Activated CD8-positive, alpha-beta memory T cell treated with anti-CD3 and anti-CD28 coated beads, Interleukin-2, amount 50 U/mL, for 24 hours (primary cell): ENCODE data around the gene PDPR.
"Not testable (repeated sequence)": the region's sequence is repeated elsewhere in the genome, so short reads cannot be mapped to it uniquely, and the experiment has no call there.

Source experiments
- DNase-seq: peaks from one replicate; pipeline ENCODE4 v3.0.0-alpha.2; 2020; ENCODE audit errors: extremely low read depth

PDPR gene

DNA sequence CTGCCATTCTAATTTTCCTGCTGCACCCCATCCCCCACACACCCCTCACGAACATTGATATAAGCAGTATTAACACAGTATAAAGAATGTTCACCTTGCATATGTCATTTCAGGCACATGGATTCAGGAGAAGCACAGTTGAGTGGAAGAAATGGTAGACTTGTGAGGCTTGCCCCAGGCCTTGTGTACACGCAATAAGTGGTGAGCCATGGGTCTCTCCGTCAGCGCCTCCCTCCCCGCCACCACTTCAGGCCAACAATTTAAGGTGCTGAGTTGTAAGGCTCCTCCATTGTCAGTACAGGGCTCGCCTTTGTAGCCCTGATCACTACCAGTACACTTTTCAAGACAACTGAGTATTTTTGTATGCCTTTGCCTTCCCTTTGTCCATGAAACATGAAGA is 47.2 kb downstream of the PDPR start:
- no peak for DNase-seq

DNA sequence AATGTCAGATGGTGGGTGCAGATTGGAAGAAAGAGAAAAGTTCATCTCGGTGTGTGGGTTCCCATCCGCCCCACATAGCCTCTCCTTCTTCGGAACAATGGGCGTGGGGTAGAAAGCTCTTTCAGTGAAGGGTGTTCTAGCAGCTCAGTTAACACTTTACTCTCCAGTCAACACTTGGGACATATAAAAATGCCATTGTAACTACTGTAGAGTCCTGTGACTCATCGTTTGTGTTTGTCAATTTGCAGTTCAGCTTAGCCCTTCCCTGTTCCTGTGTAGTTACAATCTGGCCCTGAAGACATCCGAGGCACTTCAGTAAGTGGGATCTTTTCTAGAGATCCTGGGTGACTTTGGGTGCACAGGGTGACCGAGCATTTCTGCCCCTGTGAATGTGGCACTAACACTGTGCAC is 47.9 kb downstream of the PDPR start:
- DNase-seq = no peak

DNA sequence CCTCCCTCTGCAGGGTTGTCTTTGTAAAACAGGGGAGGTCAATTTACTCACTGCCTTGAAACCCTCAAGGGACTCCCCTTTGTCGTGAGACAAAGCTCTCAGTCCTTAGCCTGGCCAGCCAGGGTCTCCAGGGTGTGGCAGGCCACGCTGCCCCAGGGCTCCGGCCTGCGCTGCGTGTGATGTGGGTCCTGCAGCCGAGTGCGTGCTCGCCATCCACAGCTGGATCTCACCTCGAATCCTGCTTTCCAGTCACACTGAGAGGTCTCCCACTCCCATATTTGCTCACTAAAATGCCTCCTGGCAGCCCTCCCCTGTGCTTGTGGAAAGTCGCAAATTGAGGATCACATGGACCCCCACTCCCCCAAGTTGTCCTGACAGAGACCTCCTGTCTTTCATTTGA is 49.5 kb downstream of the PDPR start:
- no peak for DNase-seq

DNA sequence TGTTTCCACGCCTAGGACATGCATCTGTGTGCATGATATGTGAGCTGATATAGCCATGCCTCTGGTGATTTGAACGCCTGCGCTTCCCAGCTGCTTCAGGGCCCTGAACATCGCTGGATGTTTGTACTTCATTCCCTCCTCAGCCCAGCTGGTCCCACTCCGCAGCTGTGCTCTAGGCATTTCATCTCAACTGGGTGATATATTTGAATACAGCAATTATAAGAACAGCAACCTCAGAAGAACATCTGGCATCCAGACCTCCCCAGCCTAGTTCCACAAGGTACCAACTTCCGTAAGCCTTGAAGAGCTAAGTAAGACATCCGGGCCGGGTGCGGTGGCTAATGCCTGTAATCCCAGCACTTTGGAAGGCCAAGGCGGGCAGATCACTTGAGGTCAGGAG is 52.6 kb downstream of the PDPR start:
- DNase-seq = not testable (repeated sequence)

DNA sequence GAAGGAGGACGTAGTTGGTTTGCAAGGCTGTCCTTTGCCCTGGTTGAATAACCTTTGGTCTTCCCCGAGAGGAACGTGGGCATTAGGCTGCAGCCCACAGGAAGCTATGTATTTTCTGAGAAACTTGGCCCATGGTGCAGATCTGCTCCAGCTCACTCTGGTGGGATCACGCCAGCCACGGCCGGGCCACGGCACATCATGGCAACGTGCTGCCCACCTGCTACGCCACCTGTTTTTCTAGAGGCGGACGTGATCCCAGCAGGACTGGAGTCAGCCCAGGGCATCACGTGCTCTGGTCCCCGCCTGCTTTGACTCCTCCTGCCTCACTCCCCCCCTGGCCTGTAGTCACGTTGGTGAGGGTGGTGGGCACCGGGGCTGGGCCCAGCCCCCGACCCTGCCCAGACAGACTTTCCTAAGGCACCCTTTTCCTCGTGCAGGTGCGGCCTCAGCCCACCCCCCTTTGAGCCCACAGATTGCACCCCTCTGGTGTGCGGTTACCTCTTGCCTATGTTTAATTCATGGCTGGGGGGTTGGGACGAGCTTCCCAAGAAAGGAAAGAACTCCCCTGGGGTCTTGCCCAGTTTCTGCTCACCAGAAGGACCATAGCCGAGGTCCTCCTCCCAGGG is 59.2 kb downstream of the PDPR start, which contains the start of gene CLEC18C:
Gene CLEC18C (plus strand): TSS at position 576 of the 626 bp plus-strand sequence. CDS start 492 bp downstream, outside the sequence.
- not testable (repeated sequence) for DNase-seq

DNA sequence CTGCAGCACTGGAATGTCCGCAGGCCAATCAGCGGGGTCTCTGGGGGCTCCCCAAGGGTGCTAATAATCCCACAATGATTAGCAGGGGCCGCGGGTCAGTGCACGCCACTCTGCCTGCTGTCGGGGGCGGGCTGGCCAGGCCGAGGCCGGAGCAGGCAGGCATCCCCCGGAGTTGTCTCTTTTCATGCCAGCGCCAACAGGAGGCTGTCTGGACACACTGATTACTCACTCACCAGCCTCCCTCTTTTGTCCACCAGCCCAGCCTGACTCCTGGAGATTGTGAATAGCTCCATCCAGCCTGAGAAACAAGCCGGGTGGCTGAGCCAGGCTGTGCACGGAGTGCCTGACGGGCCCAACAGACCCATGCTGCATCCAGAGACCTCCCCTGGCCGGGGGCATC is 59.8 kb downstream of the PDPR start:
- DNase-seq = not testable (repeated sequence)

DNA sequence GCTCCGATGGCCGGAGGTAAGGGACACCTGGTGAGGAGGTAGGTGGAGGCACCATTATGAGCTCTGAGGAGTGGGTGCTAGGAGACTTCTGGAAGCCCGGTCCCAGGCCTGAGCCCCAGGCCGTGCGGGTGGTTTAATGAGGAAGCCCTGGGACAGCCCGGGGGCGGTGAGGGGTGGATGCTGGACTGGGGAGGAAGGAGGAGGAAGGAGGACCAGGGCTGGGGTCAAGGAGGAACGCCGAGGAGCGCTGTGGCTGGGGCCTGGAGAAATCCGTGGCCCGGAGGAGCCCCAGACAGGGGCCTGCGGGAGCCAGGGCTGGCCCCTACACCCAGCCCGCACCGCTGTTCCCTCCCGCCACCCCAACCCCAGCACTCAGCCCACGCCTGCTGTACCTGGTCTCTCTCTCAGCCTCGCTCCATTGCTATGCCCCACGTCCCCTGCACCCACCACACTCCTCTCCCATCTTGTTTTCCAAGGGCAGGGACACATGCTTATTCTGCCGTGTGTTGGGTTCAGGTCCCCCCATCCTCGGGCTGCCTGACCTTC is 60.3 kb downstream of the PDPR start:
- not testable (repeated sequence) for DNase-seq

DNA sequence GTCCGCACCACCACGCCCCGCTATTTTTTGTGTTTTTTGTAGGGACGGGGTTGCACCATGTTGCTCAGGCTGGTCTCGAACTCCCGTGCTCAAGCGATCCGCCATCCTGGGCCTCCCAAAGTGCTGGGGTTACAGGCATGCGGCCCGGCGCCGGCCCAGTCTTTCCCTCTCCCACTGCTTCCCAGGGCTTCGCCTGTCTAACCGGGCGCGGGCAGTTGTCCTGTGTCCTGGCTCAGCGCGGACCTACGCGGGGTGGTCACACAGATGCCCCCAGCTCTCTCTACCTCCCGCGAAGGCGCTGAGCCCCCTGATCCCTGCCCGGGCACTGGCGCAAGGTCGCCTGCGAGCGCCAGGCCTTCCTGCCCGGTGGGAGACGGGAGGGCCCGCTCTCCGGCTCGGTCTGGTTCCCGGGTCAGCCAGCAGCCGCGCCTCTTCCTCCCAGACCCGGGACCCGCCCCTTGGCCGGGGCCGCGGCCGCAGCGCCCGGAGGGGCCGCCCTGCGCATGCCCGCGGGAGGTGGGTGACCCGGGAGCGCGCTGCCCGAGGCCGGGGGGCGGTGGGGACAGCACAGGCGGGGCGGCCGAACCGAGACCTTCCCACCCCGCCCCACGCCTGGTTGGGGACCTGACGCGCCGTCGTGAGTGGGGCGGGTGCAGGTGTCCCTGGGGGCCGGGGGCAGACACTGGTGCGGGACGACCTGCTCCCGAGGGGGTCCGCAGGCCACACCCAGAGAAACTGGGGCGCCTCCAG is 73.9 kb downstream of the PDPR start:
- DNase-seq = not testable (repeated sequence)

DNA sequence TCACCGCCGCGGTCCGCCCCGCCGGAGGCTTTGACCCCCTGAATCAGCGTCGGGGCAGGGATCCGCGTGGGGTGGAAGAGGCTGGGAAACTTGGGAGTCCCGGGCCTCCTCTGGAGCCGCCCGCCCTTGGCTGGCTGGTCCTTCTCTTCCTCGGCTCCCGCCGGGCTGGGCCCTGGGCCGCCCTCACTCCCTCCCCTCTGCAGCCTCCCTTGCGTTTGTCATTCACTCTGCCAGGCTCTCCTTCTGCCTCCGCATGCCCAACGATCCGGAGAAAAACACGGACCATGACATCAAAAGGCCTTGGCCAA is 74.4 kb downstream of the PDPR start:
- not testable (repeated sequence) for DNase-seq

DNA sequence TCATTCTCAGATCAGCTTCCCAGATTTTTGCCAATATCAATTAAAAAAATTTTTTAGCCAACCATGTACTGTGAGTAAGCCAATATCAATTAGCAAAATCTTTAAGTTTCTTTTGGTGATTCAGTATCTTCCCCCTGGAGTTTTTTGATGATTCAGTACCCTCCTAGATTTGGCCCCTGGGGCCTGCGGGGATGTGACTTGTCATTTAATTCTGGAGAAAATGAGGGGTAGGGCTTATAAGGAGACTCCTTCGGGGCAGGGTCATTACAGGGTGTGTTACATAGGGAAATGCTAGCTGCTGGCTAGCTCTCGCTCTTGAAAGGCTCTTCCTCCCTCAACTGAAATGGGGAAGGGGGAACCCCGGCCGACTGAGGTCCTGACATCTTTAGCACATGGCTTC is 76.4 kb downstream of the PDPR start:
- not testable (repeated sequence) for DNase-seq

DNA sequence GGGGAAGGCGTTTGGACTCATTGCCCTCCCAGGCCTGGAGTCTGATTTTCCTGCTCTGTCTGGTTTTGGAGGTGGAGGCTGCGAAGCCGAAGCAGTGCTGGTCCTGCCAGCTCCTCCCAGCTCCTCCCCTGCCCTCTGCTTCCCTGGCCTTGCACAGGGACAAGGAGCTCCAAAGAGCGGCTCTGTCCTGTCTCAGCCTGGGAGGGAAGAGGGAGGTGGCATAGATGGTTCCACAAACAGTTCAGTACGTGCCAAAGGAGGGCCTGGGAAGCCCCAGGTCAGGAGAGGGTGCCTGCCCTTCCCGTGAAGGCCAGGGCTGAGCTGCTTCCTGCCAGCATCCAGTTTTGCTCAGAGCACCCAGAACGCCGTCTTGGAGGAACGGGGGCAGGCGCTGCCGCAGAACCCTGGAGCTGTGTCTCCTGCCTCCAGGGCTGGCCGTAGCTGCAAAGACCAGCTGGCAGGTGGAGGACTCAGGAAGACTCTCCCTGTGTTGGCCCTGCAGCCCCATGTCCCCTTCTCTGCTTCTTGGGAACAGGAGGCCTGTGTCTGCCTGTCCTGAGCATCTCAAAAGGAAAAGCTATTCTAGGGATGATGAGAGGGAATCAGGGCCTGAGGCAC is 82.7 kb downstream of the PDPR start:
- DNase-seq = not testable (repeated sequence)

DNA sequence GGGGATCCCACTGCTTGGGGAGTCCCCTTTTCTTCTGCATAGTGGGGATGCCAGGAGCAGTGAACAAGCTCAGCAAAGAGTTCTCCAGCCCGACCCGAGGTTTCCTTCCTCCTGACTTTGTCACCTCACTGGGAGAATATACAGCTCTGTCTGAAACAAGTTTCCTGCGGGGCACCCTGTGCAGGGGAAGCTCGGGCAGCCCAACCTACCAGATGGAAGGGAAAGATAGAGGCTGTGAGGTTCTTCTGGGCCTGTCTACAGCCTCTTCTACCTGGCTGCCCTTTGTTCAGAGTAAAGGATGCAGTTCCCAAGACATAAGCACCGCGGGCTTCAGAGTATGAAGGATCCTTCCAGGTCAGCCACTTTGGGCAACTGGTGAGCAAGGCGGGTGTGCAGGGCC is 83.5 kb downstream of the PDPR start:
- DNase-seq = not testable (repeated sequence)

DNA sequence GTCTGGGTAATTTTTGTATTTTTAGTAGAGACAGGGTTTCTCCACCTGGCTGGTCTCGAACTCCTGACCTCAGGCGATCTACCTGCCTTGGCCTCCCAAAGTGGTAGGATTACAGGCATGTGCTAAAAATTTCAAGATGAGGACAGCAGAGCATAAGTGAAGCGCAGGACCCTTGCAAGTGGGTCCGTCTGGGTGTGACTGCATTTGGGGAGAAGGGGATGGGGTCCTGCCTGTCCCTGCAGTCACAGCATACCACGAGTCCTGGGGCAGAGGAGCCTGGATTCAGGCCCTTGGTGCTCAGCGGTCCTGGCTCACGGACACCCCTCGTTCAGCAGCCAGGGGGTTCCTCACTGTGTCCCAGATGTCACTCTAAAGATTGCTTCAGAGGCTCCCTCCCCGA is 84.1 kb downstream of the PDPR start:
- DNase-seq = not testable (repeated sequence)

DNA sequence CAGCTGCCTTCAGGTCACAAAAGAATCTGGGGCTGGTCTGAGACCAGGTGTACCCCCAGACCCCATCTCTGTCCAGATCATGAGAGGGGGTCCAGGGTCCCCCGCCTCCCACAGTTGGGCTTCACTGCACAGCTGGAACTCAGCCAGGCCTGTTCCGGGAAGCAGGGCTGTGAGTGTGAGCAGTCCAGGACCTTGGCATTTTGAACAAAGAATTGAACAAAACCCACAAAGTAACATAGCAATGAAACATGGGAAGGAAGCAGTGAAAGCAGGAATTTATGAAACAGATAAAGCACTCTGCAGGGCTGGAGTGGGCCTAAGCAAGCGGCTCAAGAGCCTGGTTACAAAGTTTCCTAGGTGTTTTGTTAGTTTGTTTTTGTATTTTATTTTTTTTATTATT is 84.5 kb downstream of the PDPR start:
- DNase-seq = not testable (repeated sequence)

DNA sequence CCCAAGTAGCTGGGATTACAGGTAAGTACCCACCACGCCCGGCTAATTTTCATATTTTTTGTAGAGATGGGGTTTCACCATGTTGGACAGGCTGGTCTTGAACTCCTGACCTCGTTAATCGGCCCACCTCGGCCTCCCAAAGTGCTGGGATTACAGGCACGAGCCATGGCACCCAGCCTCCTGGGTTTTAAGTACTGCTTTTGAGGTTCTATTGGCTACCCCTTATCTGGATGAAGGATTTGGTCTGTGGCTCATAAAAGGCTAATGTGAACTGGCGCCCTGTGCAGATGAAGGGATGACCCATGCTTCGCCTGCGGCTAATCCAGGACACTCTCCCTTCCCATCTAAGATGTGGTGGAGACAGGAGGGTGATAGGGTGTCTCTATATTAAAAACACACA is 85.0 kb downstream of the PDPR start:
- not testable (repeated sequence) for DNase-seq

DNA sequence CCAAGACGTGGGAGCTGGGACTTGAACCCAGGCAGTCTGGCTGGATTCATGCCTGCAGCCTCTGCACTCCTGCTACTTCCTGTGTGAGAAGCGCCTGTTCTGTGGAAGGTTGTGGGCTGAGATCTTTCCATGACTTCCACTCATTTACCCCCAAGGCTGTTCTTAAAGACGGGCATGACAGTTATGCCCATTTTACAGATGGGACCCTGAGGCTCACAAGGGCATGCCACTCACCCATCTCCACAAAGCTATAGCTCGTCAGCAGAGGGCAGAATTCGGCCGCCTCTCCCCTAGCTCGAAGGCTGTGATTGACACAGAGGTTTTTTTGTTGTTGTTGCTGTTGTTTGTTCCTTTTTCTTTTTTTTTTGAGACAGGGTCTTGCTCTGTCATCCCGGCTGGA is 85.9 kb downstream of the PDPR start:
- not testable (repeated sequence) for DNase-seq

DNA sequence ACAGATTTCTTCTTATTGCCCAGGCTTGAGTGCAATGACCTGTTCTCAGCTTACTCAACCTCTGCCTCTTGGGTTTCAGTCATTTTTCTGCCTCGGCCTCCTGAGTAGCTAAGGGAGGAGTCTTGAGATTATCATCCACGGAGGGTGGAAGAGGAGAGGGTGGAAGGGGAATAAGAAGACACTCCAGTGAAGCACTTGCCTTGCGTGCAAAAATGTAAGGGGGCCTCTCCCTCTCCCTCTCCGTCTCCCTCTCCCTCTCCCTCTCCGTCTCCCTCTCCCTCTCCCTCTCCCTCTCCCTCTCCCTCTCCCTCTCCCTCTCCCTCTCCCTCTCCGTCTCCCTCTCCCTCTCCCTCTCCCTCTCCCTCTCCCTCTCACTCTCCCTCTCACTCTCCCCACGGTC is 89.4 kb downstream of the PDPR start:
- not testable (repeated sequence) for DNase-seq

DNA sequence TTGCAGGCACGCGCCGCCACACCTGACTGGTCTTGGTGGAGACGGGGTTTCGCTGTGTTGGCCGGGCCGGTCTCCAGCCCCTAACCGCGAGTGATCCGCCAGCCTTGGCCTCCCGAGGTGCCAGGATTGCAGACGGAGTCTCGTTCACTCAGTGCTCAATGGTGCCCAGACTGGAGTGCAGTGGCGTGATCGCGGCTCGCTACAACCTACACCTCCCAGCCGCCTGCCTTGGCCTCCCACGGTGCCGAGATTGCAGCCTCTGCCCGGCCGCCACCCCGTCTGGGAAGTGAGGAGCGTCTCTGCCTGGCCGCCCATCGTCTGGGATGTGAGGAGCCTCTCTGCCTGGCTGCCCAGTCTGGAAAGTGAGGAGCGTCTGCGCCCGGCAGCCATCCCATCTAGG is 89.9 kb downstream of the PDPR start:
- DNase-seq = not testable (repeated sequence)

DNA sequence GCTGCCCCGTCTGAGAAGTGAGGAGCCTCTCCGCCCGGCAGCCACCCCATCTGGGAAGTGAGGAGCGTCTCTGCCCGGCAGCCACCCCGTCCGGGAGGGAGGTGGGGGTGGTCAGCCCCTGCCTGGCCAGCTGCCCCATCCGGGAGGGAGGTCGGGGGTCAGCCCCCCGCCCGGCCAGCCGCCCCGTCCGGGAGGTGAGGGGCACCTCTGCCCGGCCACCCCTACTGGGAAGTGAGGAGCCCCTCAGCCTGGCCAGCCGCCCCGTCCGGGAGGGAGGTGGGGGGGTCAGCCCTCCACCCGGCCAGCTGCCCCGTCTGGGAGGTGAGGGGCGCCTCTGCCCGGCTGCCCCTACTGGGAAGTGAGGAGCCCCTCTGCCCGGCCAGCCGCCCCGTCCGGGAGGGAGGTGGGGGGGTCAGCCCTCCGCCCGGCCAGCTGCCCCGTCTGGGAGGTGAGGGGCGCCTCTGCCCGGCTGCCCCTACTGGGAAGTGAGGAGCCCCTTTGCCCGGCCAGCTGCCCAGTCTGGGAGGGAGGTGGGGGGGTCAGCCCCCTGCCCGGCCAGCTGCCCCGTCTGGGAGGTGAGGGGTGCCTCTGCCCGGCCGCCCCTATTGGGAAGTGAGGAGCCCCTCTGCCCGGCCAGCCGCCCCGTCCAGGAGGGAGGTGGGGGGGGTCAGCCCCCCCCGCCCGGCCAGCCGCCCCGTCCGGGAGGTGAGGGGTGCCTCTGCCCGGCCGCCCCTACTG is 90.7 kb downstream of the PDPR start:
- DNase-seq = not testable (repeated sequence)

DNA sequence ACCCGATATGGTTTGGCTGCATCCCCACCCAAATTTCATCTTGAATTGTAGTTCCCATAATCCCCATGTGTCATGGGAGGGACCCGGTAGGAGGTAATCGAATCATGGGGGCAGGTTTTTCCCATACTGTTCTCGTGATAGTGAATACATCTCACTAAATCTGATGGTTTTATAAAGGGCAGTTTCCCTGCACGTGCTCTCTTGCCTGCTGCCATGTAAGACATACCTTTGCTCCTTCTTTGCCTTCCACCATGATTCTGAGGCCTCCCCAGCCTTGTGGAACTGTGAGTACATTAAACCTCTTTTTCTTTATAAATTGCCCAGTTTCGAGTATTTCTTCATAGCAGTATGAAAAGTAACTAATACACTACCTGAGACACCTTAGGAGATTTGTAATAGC is 92.2 kb downstream of the PDPR start:
- not testable (repeated sequence) for DNase-seq
